Stomach (tissue), 4 donors: ENCODE results near the gene SNX5.

Source experiments
- CTCF ChIP-seq, 7 experiments: fragments of 450-650 bp in 4 of 7; fragments of 200-600 bp in 3 of 7; sonication (generic) in 3 of 7; IDR thresholded peaks; one replicate each; pipeline ENCODE4 v1.5.1; 2016 to 2019; ENCODE audit warnings: antibody characterized with exemption in 7 of 7, control low read depth in 2 of 7, mild to moderate bottlenecking in 1 of 7
- EP300 ChIP-seq: sonication (generic); formaldehyde crosslinking; IDR thresholded peaks from one replicate; pipeline ENCODE4 v1.6.1; 2017; ENCODE audit warnings: antibody characterized with exemption
- POLR2A ChIP-seq, 4 donors: fragments of 450-650 bp; IDR thresholded peaks; one replicate each; pipeline ENCODE4 v1.6.1; 2016; ENCODE audit warnings: antibody characterized with exemption in 4 of 4, control low read depth in 2 of 4, mild to moderate bottlenecking in 1 of 4, moderate library complexity in 1 of 4
- POLR2AphosphoS5 ChIP-seq, 3 donors: sonication (generic); formaldehyde crosslinking; IDR thresholded peaks; one replicate each; pipeline ENCODE4 v1.6.1; 2016; ENCODE audit warnings: antibody characterized with exemption in 3 of 3

- TF ChIP-seq CTCF (IDR thresholded peaks at IDR 0.05) (no peak), POLR2A (IDR thresholded peaks at IDR 0.05) (no peak), POLR2AphosphoS5 (IDR thresholded peaks at IDR 0.05) (no peak), EP300 (no peak)
Measured at GRCh38 chr20:17940224-17940971, 28.2 kb downstream of the SNX5 start.
